Measurements from ENCODE around the gene GOLGA6L2.
"Not testable (repeated sequence)": the region's sequence is repeated elsewhere in the genome, so short reads cannot be mapped to it uniquely, and the experiment has no call there.

The GOLGA6L2 gene

DNA sequence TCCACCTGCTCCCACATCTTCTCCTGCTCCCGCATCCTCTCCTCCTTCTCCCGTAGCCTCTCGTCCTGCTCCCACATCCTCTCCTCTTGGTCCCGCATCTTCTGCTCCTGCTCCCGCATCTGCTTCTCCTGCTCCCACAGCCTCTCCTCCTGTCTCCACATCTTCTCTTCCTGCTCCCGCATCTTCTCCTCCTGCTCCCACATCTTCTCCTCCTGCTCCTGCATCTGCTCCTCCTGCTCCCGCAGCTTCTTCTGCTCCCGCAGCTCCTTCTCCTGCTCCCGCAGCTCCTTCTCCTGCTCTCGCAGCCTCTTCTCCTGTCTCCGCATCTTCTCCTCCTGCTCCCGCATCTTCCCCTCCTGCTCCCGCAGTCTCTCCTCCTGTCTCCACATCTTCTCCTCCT is 5.8 kb downstream of the GOLGA6L2 start:
- TF ChIP-seq BHLHE40 (IDR thresholded peaks at IDR 0.05; ENCODE audit: borderline replicate concordance), result no peak
- no peak for TF ChIP-seq ELF4 (IDR thresholded peaks at IDR 0.05)
- no peak for TF ChIP-seq LEF1 (IDR thresholded peaks at IDR 0.05; ENCODE audit: borderline replicate concordance)
- no peak for TF ChIP-seq FOXM1 (IDR thresholded peaks at IDR 0.05; ENCODE audit: borderline replicate concordance)
- TF ChIP-seq L3MBTL2 (conservative IDR thresholded peaks at IDR 0.05), result no peak
- TF ChIP-seq SUZ12 (IDR thresholded peaks at IDR 0.05), result no peak
- no peak for TF ChIP-seq SP1 (IDR thresholded peaks at IDR 0.05)
- POLR2A ChIA-PET, result no interaction called here
- CTCF ChIA-PET, result no interaction called here
- DNase-seq (ENCODE audit: extremely low spot score), result no peak

GRCh38 chr15:23440596-23440995 is 6.4 kb downstream of the GOLGA6L2 start:
- TF ChIP-seq CTBP1 (IDR thresholded peaks at IDR 0.05; ENCODE audit: borderline replicate concordance), result no peak
- no peak for TF ChIP-seq LEF1 (IDR thresholded peaks at IDR 0.05; ENCODE audit: borderline replicate concordance)
- no peak for TF ChIP-seq ARNT (IDR thresholded peaks at IDR 0.05)
- TF ChIP-seq SUZ12 (IDR thresholded peaks at IDR 0.05), result no peak
- TF ChIP-seq BHLHE40 (IDR thresholded peaks at IDR 0.05; ENCODE audit: borderline replicate concordance), result no peak
- TF ChIP-seq, protein P1, sequence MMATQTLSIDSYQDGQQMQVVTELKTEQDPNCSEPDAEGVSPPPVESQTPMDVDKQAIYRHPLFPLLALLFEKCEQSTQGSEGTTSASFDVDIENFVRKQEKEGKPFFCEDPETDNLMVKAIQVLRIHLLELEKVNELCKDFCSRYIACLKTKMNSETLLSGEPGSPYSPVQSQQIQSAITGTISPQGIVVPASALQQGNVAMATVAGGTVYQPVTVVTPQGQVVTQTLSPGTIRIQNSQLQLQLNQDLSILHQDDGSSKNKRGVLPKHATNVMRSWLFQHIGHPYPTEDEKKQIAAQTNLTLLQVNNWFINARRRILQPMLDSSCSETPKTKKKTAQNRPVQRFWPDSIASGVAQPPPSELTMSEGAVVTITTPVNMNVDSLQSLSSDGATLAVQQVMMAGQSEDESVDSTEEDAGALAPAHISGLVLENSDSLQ (IDR thresholded peaks at IDR 0.05), result no peak
- TF ChIP-seq ZNF384 (IDR thresholded peaks at IDR 0.05), result no peak
- no peak for TF ChIP-seq FOXA1 (IDR thresholded peaks at IDR 0.05)
- no peak for DNase-seq (ENCODE audit: extremely low spot score)
- ChIA-PET POLR2A (no interaction called here), CTCF (no interaction called here)

GRCh38 chr15:23439513-23439912 is 7.5 kb downstream of the GOLGA6L2 start:
- DNase-seq (ENCODE audit: extremely low spot score), result peak; percentile 7
- TF ChIP-seq ARNT (IDR thresholded peaks at IDR 0.05) (no peak), TARDBP (IDR thresholded peaks at IDR 0.05) (no peak), NFRKB (IDR thresholded peaks at IDR 0.05) (no peak), CTBP1 (IDR thresholded peaks at IDR 0.05; ENCODE audit: borderline replicate concordance) (no peak), ZNF384 (IDR thresholded peaks at IDR 0.05) (no peak), FOXM1 (IDR thresholded peaks at IDR 0.05; ENCODE audit: borderline replicate concordance) (no peak), FOXK2 (IDR thresholded peaks at IDR 0.05) (no peak), BHLHE40 (IDR thresholded peaks at IDR 0.05; ENCODE audit: borderline replicate concordance) (no peak)
- TF ChIP-seq, protein P1 (IDR thresholded peaks at IDR 0.05), result no peak
- CTCF ChIA-PET, result no interaction called here
- POLR2A ChIA-PET, result no interaction called here

- DNase-seq (ENCODE audit: extremely low spot score), result no peak
- CTCF ChIA-PET, result no interaction called here
- no peak for TF ChIP-seq ARNT (IDR thresholded peaks at IDR 0.05)
- no peak for TF ChIP-seq ZNF384 (IDR thresholded peaks at IDR 0.05)
- no peak for TF ChIP-seq L3MBTL2 (conservative IDR thresholded peaks at IDR 0.05)
- no peak for TF ChIP-seq HDGF (IDR thresholded peaks at IDR 0.05; ENCODE audit: borderline replicate concordance)
- TF ChIP-seq CTBP1 (IDR thresholded peaks at IDR 0.05; ENCODE audit: borderline replicate concordance), result no peak
- POLR2A ChIA-PET, result no interaction called here
Observed at GRCh38 chr15:23438816-23439466, 8.1 kb downstream of the GOLGA6L2 start.

DNA sequence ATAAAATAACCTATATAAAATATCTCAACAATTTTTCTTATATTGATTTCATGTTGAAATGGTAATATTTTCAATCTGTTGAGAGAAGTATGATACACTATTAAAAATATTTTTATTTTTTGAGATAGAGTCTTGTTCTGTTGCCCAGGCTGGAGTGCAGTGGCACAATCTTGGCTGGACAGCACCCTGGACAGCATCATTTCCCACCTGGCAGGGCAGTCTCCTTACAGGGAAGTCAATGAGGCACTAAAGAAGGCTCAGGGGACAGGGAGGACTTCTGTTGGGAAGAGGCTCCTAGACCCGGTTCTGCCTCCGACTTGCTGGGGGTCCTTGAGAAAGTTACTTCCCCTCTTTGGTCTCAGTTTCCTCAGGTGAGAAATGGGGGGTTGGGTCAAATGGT is 9.4 kb downstream of the GOLGA6L2 start:
- TF ChIP-seq ELF4 (IDR thresholded peaks at IDR 0.05) (no peak), ARNT (IDR thresholded peaks at IDR 0.05) (no peak), CTBP1 (IDR thresholded peaks at IDR 0.05; ENCODE audit: borderline replicate concordance) (no peak), FOXA1 (IDR thresholded peaks at IDR 0.05) (no peak), L3MBTL2 (conservative IDR thresholded peaks at IDR 0.05) (no peak), ZNF384 (IDR thresholded peaks at IDR 0.05) (no peak), SUZ12 (IDR thresholded peaks at IDR 0.05) (no peak), FOXK2 (IDR thresholded peaks at IDR 0.05) (no peak)
- DNase-seq (ENCODE audit: extremely low spot score), result no peak
- POLR2A ChIA-PET, result no interaction called here
- CTCF ChIA-PET, result no interaction called here

GRCh38 chr15:23437146-23437545 is 9.9 kb downstream of the GOLGA6L2 start:
- ChIA-PET CTCF (no interaction called here), POLR2A (no interaction called here)
- TF ChIP-seq, protein P1 (IDR thresholded peaks at IDR 0.05), result no peak
- TF ChIP-seq SP1 (IDR thresholded peaks at IDR 0.05) (no peak), HDGF (IDR thresholded peaks at IDR 0.05; ENCODE audit: borderline replicate concordance) (no peak), TARDBP (IDR thresholded peaks at IDR 0.05) (no peak), L3MBTL2 (conservative IDR thresholded peaks at IDR 0.05) (no peak), SUZ12 (IDR thresholded peaks at IDR 0.05) (no peak), FOXK2 (IDR thresholded peaks at IDR 0.05) (no peak), ARNT (IDR thresholded peaks at IDR 0.05) (no peak), BHLHE40 (IDR thresholded peaks at IDR 0.05; ENCODE audit: borderline replicate concordance) (no peak), FOXM1 (IDR thresholded peaks at IDR 0.05; ENCODE audit: borderline replicate concordance) (no peak), FOXA1 (IDR thresholded peaks at IDR 0.05) (no peak), ZNF384 (IDR thresholded peaks at IDR 0.05) (no peak), ELF4 (IDR thresholded peaks at IDR 0.05) (no peak), CTBP1 (IDR thresholded peaks at IDR 0.05; ENCODE audit: borderline replicate concordance) (no peak), LEF1 (IDR thresholded peaks at IDR 0.05; ENCODE audit: borderline replicate concordance) (no peak)
- DNase-seq (ENCODE audit: extremely low spot score), result no peak

- no peak for DNase-seq (ENCODE audit: extremely low spot score)
- POLR2A ChIA-PET, result no interaction called here
- CTCF ChIA-PET, result no interaction called here
- no peak for TF ChIP-seq CTBP1 (IDR thresholded peaks at IDR 0.05; ENCODE audit: borderline replicate concordance)
- TF ChIP-seq LEF1 (IDR thresholded peaks at IDR 0.05; ENCODE audit: borderline replicate concordance), result no peak
- no peak for TF ChIP-seq FOXA1 (IDR thresholded peaks at IDR 0.05)
Observed at GRCh38 chr15:23436421-23436820, 10.6 kb downstream of the GOLGA6L2 start.

GRCh38 chr15:23434699-23435098 is 12.3 kb downstream of the GOLGA6L2 start:
- CTCF ChIA-PET; DNase-seq (ENCODE audit: extremely low spot score); POLR2A ChIA-PET: not testable (repeated sequence)

DNA sequence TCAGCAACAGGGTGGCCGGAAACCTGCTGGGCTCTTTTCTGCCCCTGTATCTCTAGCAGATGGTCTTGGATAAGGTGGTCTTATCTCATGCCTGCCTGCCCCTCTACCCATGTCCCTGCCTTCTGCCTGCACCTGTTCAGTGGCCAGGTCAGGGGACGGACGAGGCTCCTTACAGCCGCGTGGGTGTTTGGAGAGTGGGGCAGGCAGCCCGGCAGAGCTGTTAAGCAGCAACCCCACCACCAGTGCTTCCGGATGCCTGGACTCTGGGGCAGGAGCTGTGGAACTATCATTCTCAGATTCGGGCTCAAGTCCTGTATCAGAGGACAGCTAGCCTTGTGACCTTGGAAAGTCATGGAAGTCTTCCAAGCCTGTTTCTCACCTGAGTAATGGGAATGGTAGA is 21.7 kb downstream of the GOLGA6L2 start:
- DNase-seq (ENCODE audit: extremely low spot score); CTCF ChIA-PET; POLR2A ChIA-PET: not testable (repeated sequence)
